Neural cell (in vitro differentiated cells): ENCODE data around the gene NAA38. TPM values are rescaled to one million over a fixed set of nuclear protein-coding genes. Genes with fewer than 3 reads are reported as not detected.

Experiments used
- H2AFZ ChIP-seq: fragments of 200-600, 300-800 bp; sonication (generic), shearing (Covaris generic); 2 replicates; pipeline ENCODE4 v1.6.0; 2014; ENCODE audit warnings: low read depth, mild to moderate bottlenecking, antibody characterized with exemption, low read length, moderate library complexity
- H3F3A ChIP-seq: fragments of 200-600 bp; shearing (Covaris generic); 2 replicates; pipeline ENCODE4 v1.6.1; 2016; ENCODE audit warnings: mild to moderate bottlenecking, moderate library complexity, mixed read lengths, antibody characterized with exemption, low read length; ENCODE audit not compliant: insufficient read depth, poor library complexity, severe bottlenecking
- H3K27ac ChIP-seq: fragments of 200-600, 300-800 bp; sonication (generic), shearing (Covaris generic); 2 replicates; pipeline ENCODE4 v1.5.1; 2014; ENCODE audit warnings: mild to moderate bottlenecking, low read length, moderate library complexity
- H3K27me3 ChIP-seq: fragments of 300-800, 200-600 bp; sonication (generic), shearing (Covaris generic); 2 replicates; pipeline ENCODE4 v1.6.0; 2014; ENCODE audit warnings: mild to moderate bottlenecking, low read depth, low read length, moderate library complexity; ENCODE audit not compliant: insufficient read depth
- H3K36me3 ChIP-seq: fragments of 300-800, 200-600 bp; sonication (generic), shearing (Covaris generic); 2 replicates; pipeline ENCODE4 v1.5.1; 2014; ENCODE audit warnings: mild to moderate bottlenecking, antibody characterized with exemption, low read length, moderate library complexity; ENCODE audit not compliant: insufficient read depth
- H3K4me2 ChIP-seq: fragments of 300-800, 200-600 bp; sonication (generic), shearing (Covaris generic); 2 replicates; pipeline ENCODE4 v1.6.0; 2014; ENCODE audit warnings: mild to moderate bottlenecking, low read length
- H3K4me3 ChIP-seq: fragments of 300-800, 200-600 bp; sonication (generic), shearing (Covaris generic); 2 replicates; pipeline ENCODE4 v1.5.1; 2014; ENCODE audit warnings: mild to moderate bottlenecking, low read length, moderate library complexity
- H3K79me2 ChIP-seq: fragments of 200-600 bp; shearing (Covaris generic); replicated peaks from 2 replicates; pipeline ENCODE4 v1.6.0; 2014; ENCODE audit warnings: mild to moderate bottlenecking, low read length, moderate library complexity; ENCODE audit not compliant: insufficient read depth
- H3K9ac ChIP-seq: fragments of 300-800, 200-600 bp; sonication (generic), shearing (Covaris generic); 2 replicates; pipeline ENCODE4 v1.6.1; 2016; ENCODE audit warnings: mild to moderate bottlenecking, low read length, mixed read lengths
- H3K9me2 ChIP-seq: fragments of 200-600 bp; shearing (Covaris generic); 2 replicates; pipeline ENCODE4 v1.6.1; 2016; ENCODE audit warnings: mild to moderate bottlenecking, low read length, mixed read lengths; ENCODE audit not compliant: insufficient read depth
- H3K9me3 ChIP-seq: fragments of 200-600, 300-800 bp; sonication (generic), shearing (Covaris generic); 2 replicates; pipeline ENCODE4 v1.6.1; 2016; ENCODE audit warnings: mild to moderate bottlenecking, mixed run types, low read length, moderate library complexity, mixed read lengths
- H4K20me1 ChIP-seq: fragments of 200-600 bp; shearing (Covaris generic); 2 replicates; pipeline ENCODE4 v1.6.1; 2016; ENCODE audit warnings: mild to moderate bottlenecking, mixed run types; ENCODE audit not compliant: insufficient read depth
- CTCF ChIP-seq: fragments of 450-650 bp; IDR thresholded peaks from 2 replicates; pipeline ENCODE4 v1.5.1; 2014; ENCODE audit warnings: antibody characterized with exemption, mild to moderate bottlenecking, moderate library complexity; ENCODE audit not compliant: poor library complexity, severe bottlenecking
- EP300 ChIP-seq: fragments of 450-650 bp; conservative IDR thresholded peaks from 2 replicates; pipeline ENCODE4 v1.6.1; 2014; ENCODE audit warnings: antibody characterized with exemption, mild to moderate bottlenecking, moderate library complexity; ENCODE audit not compliant: poor library complexity, severe bottlenecking
- EZH2 ChIP-seq: fragments of 200-600, 300-800 bp; shearing (Covaris generic), sonication (generic); IDR thresholded peaks from 2 replicates; pipeline ENCODE4 v1.6.1; 2014; ENCODE audit warnings: antibody characterized with exemption, low read length, borderline replicate concordance, mild to moderate bottlenecking; ENCODE audit not compliant: insufficient read depth, poor library complexity, severe bottlenecking
- MXI1 ChIP-seq: fragments of 450-650 bp; conservative IDR thresholded peaks from 2 replicates; pipeline ENCODE4 v1.6.1; 2014; ENCODE audit warnings: antibody characterized with exemption, mild to moderate bottlenecking; ENCODE audit not compliant: poor library complexity, severe bottlenecking
- POLR2AphosphoS5 ChIP-seq: IDR thresholded peaks from 2 replicates; pipeline ENCODE4 v1.6.1; 2012
- RAD21 ChIP-seq: fragments of 450-650 bp; conservative IDR thresholded peaks from 2 replicates; pipeline ENCODE4 v1.6.1; 2014; ENCODE audit warnings: antibody characterized with exemption, mild to moderate bottlenecking, moderate library complexity
- REST ChIP-seq: IDR thresholded peaks from 2 replicates; pipeline ENCODE4 v1.6.1; 2012; ENCODE audit warnings: borderline replicate concordance
- SMC3 ChIP-seq: fragments of 450-650 bp; conservative IDR thresholded peaks from 2 replicates; pipeline ENCODE4 v1.6.1; 2014; ENCODE audit warnings: antibody characterized with exemption, mild to moderate bottlenecking, moderate library complexity; ENCODE audit not compliant: poor library complexity
- TAF1 ChIP-seq: IDR thresholded peaks from 2 replicates; pipeline ENCODE4 v1.6.1; 2012; ENCODE audit warnings: low read depth
- polyA plus RNA-seq: library from polyadenylated mRNA; depleted of rRNA; stranded (reverse); fragments of >200 nt; gene quantifications from 2 replicates; pipeline ENCODE4 v1.2.3, GENCODE V29; 2014

Gene NAA38
- polyA plus RNA-seq, 1 donor from 2014 or later: 110 TPM

GRCh38 chr17:7816926-7817642, 40.3 kb downstream of the NAA38 start:
- Histone ChIP-seq H3K9me3 (no peaks in the 10 kb centered on the region), H3F3A (no peaks in the 10 kb centered on the region), H2AFZ (no peak overlapping the region), H3K27ac (no peak overlapping the region), H3K27me3 (no peaks in the 10 kb centered on the region), H3K4me2 (no peak overlapping the region), H4K20me1 (no peaks in the 10 kb centered on the region), H3K79me2 (no peaks in the 10 kb centered on the region), H3K4me3 (no peak overlapping the region), H3K36me3 (no peaks in the 10 kb centered on the region), H3K9ac (no peak overlapping the region), H3K9me2 (no peaks in the 10 kb centered on the region)
- TF ChIP-seq CTCF (no peak), MXI1 (no peak)

GRCh38 chr17:7814969-7815368, 42.4 kb downstream of the NAA38 start:
- Histone ChIP-seq H3K9me3 (no peaks in the 10 kb centered on the region), H3K27ac (no peak overlapping the region), H3K4me3 (no peak overlapping the region), H3K4me2 (no peak overlapping the region), H3K9me2 (no peaks in the 10 kb centered on the region), H3K9ac (no peak overlapping the region), H3K27me3 (no peaks in the 10 kb centered on the region), H4K20me1 (no peaks in the 10 kb centered on the region), H3K36me3 (no peaks in the 10 kb centered on the region), H3F3A (no peaks in the 10 kb centered on the region), H2AFZ (no peak overlapping the region), H3K79me2 (no peaks in the 10 kb centered on the region)
- TF ChIP-seq SMC3: no peak
- TF ChIP-seq MXI1: no peak
- no peak for TF ChIP-seq TAF1
- no peak for TF ChIP-seq CTCF
- TF ChIP-seq EZH2: no peak
- no peak for TF ChIP-seq REST
- no peak for TF ChIP-seq RAD21
- TF ChIP-seq EP300: no peak
- no peak for TF ChIP-seq POLR2AphosphoS5
